OCI-LY7 (cell line): ENCODE measurements around the gene VWA5B2. TPM values are rescaled to one million over a fixed set of nuclear protein-coding genes. Genes with fewer than 3 reads are reported as not detected.

Source experiments
- BruUV-seq: library from RNA; stranded (reverse); fragments of 400-500 nt; replicated peaks from 2 replicates; lab custom pipeline; 2021; lab: Mats Ljungman, UMichigan
- CTCF ChIA-PET: fragments of 300-600 bp; sonication (Branson Sonifier 250); formaldehyde crosslinking; loops from one replicate; lab custom pipeline; 2022; ENCODE audit warnings: antibody characterized with exemption; ENCODE audit not compliant: unreplicated experiment; lab: Charles Lee
- POLR2A ChIA-PET: fragments of 300-600 bp; sonication (Branson Sonifier 250); formaldehyde crosslinking; loops from one replicate; lab custom pipeline; 2022; ENCODE audit warnings: antibody characterized with exemption; lab: Charles Lee
- DNase-seq: peaks from one replicate; pipeline ENCODE4 v3.0.0-alpha.2; 2015; ENCODE audit warnings: low spot score
- H2AFZ ChIP-seq: fragments of 200-600 bp; sonication (generic), shearing (Covaris generic); 2 replicates; pipeline ENCODE4 v1.6.1; 2014; ENCODE audit warnings: mild to moderate bottlenecking, antibody characterized with exemption, low read length, moderate library complexity
- H3K27ac ChIP-seq: fragments of 200-600 bp; sonication (generic); 2 replicates; pipeline ENCODE4 v1.5.1; 2014; ENCODE audit warnings: mixed run types, low read depth, mild to moderate bottlenecking, moderate library complexity, low read length, inconsistent platforms; ENCODE audit not compliant: poor library complexity, severe bottlenecking
- H3K36me3 ChIP-seq: fragments of 200-600 bp; sonication (generic); 2 replicates; pipeline ENCODE4 v1.6.1; 2014; ENCODE audit warnings: mild to moderate bottlenecking, antibody characterized with exemption, low read length, moderate library complexity, mixed read lengths; ENCODE audit not compliant: insufficient read depth
- H3K4me1 ChIP-seq: fragments of 200-600 bp; sonication (generic); 2 replicates; pipeline ENCODE4 v1.5.1; 2014; ENCODE audit warnings: mild to moderate bottlenecking, low read length; ENCODE audit not compliant: insufficient read depth, poor library complexity, severe bottlenecking
- H3K4me2 ChIP-seq: fragments of 200-600 bp; sonication (generic); 2 replicates; pipeline ENCODE4 v1.6.1; 2014; ENCODE audit warnings: mild to moderate bottlenecking, low read length
- H3K4me3 ChIP-seq: fragments of 200-600 bp; sonication (generic); 2 replicates; pipeline ENCODE4 v1.5.1; 2014; ENCODE audit warnings: mild to moderate bottlenecking, low read depth, low read length; ENCODE audit not compliant: poor library complexity, severe bottlenecking
- H3K79me2 ChIP-seq: fragments of 200-600 bp; sonication (generic); 2 replicates; pipeline ENCODE4 v1.6.1; 2016; ENCODE audit warnings: low read depth, mild to moderate bottlenecking, low read length, moderate library complexity, mixed read lengths; ENCODE audit not compliant: insufficient read depth
- H3K9me2 ChIP-seq: fragments of 200-600 bp; sonication (generic); 2 replicates; pipeline ENCODE4 v1.6.1; 2016; ENCODE audit warnings: mild to moderate bottlenecking, low read length, mixed read lengths; ENCODE audit not compliant: insufficient read depth
- H3K9me3 ChIP-seq: fragments of 200-600 bp; sonication (generic); 2 replicates; pipeline ENCODE4 v1.6.1; 2014; ENCODE audit warnings: mild to moderate bottlenecking, mixed run types, low read length, mixed read lengths
- H4K20me1 ChIP-seq: fragments of 200-600 bp; sonication (generic); 2 replicates; pipeline ENCODE4 v1.6.1; 2014; ENCODE audit warnings: mild to moderate bottlenecking, antibody characterized with exemption, low read length, moderate library complexity, mixed read lengths; ENCODE audit not compliant: insufficient read depth
- EZH2phosphoT487 ChIP-seq: fragments of 200-600 bp; sonication (generic); IDR thresholded peaks from 2 replicates; pipeline ENCODE4 v1.6.1; 2018; ENCODE audit warnings: low read depth, borderline replicate concordance, mild to moderate bottlenecking, mixed run types, antibody characterized with exemption, low read length, moderate library complexity, mixed read lengths
- intact Hi-C: fragments of 100-400 bp; cut with micrococcal nuclease; formaldehyde crosslinking; loops from one replicate; pipeline ENCODE4 v1.10.0; 2022; ENCODE audit not compliant: unreplicated experiment
- total RNA-seq, 2 experiments: library from RNA; depleted of rRNA in 1 of 2; stranded (reverse); fragments of >200 nt in 1 of 2; shearing (Covaris generic) in 1 of 2; gene quantifications; 2 replicates each; pipeline ENCODE4 v1.2.3, GENCODE V29; 2014 to 2022
- TF ChIP-seq, protein P1 (sequence below): fragments of 200-600 bp; sonication (generic); conservative IDR thresholded peaks from 2 replicates; pipeline ENCODE4 v1.5.1; 2014; ENCODE audit warnings: mild to moderate bottlenecking, antibody characterized with exemption, low read length, moderate library complexity, mixed read lengths

Gene VWA5B2
- total RNA-seq, 2 experiments from 2014 or later: not detected

DNA sequence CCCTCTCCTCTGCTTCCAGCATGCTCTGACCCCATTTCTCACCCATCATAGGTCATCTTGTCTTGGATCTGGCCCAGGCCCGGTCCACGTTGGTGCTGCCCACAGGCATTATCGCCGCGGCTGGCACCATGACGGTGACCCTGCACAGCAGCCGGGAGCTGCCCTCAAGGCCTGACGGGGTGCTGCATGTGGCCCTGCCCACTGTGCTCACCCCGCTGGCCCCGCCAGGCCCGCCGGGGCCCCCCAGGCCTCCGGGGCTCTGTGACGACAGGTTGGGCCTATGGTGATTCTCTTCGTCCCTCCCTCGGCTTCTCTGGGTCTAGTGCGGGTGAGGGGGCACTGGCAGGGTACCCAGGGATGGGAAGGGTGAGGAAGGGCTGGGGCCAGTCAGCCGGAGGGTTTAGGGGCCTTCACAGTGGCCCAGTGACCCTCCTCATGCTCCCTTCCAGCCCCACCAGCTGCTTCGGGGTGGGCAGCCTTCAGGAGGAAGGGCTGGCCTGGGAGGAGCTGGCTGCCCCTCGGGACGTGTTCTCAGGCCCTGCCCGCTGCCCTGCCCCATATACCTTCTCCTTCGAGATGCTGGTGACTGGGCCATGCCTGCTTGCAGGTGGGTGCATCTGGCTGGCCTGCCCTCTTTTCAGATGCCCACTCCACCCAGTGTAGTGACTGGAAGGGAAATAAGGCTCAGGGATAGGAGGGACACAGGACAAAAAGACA lies 3.9 kb downstream of the VWA5B2 start:
- DNase-seq: no peak
- Histone ChIP-seq H2AFZ (no peak overlapping the region), H3K4me3 (no peak overlapping the region), H3K9me2 (no peaks in the 10 kb centered on the region), H3K4me1 (peaks cover 14% of the 10 kb centered on the region), H3K36me3 (no peaks in the 10 kb centered on the region), H3K79me2 (no peaks in the 10 kb centered on the region), H3K9me3 (no peaks in the 10 kb centered on the region), H4K20me1 (no peaks in the 10 kb centered on the region), H3K4me2 (no peak overlapping the region), H3K27ac (no peak overlapping the region)
- POLR2A ChIA-PET: no interaction called here
- CTCF ChIA-PET: no interaction called here
- intact Hi-C loops: no loop called here
- TF ChIP-seq EZH2phosphoT487: no peak
- TF ChIP-seq, protein P1, sequence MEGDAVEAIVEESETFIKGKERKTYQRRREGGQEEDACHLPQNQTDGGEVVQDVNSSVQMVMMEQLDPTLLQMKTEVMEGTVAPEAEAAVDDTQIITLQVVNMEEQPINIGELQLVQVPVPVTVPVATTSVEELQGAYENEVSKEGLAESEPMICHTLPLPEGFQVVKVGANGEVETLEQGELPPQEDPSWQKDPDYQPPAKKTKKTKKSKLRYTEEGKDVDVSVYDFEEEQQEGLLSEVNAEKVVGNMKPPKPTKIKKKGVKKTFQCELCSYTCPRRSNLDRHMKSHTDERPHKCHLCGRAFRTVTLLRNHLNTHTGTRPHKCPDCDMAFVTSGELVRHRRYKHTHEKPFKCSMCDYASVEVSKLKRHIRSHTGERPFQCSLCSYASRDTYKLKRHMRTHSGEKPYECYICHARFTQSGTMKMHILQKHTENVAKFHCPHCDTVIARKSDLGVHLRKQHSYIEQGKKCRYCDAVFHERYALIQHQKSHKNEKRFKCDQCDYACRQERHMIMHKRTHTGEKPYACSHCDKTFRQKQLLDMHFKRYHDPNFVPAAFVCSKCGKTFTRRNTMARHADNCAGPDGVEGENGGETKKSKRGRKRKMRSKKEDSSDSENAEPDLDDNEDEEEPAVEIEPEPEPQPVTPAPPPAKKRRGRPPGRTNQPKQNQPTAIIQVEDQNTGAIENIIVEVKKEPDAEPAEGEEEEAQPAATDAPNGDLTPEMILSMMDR: no peak
- BruUV-seq: no TSS peak

DNA sequence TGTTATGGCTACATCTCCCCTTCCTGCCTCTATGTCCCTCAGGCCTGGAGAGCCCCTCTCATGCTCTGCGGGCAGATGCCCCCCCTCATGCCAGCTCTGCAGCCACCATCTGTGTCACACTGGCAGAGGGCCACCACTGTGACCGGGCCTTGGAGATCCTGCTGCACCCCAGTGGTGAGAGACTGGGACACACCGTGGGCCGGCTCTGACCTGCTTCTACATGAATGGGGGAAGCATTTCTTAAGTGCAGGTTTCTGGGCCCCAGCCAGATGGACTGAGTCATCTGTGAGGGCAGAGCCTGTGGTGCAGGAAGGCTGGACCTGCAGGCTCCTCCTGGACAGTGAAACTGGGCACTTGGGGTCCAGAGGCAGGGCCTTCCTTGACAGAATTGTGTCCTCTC lies 4.8 kb downstream of the VWA5B2 start:
- DNase-seq: peak; percentile 14
- Histone ChIP-seq H4K20me1 (no peaks in the 10 kb centered on the region), H2AFZ (no peak overlapping the region), H3K4me2 (no peak overlapping the region), H3K9me3 (no peaks in the 10 kb centered on the region), H3K79me2 (no peaks in the 10 kb centered on the region), H3K27ac (no peak overlapping the region), H3K36me3 (no peaks in the 10 kb centered on the region), H3K4me1 (peaks cover 14% of the 10 kb centered on the region), H3K4me3 (no peak overlapping the region), H3K9me2 (no peaks in the 10 kb centered on the region)
- TF ChIP-seq EZH2phosphoT487: no peak
- TF ChIP-seq, protein P1: 0 out of 2 replicates have a peak, but pooled peaks have one; percentile 30
- ChIA-PET CTCF (no interaction called here), POLR2A (no interaction called here)
- intact Hi-C loops: no loop called here
- no TSS peak for BruUV-seq

DNA sequence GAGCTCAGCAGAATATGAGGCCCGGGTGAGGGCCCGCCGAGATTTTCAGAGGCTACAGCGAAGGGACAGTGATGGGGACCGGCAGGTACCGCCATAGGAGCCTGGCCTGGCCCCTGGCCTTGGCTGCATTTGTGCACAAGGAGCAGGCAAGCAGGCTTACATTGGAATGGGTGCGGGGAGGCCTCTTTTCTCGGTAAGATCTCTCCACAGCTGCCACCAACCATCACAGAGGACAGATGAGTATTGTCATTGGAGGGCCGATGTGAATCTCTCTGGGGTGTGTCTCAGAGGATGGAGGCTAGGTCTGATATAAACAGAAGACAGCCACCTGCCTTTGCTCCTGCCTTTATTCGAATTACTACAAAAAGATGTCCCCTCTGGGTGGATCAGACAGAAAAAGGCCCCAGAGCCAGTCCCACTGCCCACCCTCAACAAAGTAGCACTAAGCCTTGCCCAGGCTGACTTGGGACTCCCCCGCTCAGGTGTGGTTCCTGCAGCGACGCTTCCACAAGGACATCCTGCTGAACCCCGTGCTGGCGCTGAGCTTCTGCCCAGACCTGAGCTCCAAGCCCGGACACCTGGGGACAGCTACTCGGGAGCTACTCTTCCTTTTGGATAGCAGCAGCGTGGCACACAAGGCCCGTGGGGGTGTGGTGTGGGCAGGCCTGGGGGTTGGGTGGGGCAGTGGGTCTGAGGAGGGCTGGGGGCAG lies 5.4 kb downstream of the VWA5B2 start:
- H3K4me2 ChIP-seq: no peak overlapping the region
- BruUV-seq: no TSS peak
- H3K4me1 ChIP-seq: peaks cover 8% of the 10 kb centered on the region
- H3K9me3 ChIP-seq: no peaks in the 10 kb centered on the region
- H2AFZ ChIP-seq: no peak overlapping the region
- intact Hi-C loops: no loop called here
- CTCF ChIA-PET: no interaction called here
- DNase-seq: no peak
- H3K9me2 ChIP-seq: no peaks in the 10 kb centered on the region
- no peak overlapping the region for H3K4me3 ChIP-seq
- POLR2A ChIA-PET: no interaction called here
- H3K36me3 ChIP-seq: no peaks in the 10 kb centered on the region
- no peaks in the 10 kb centered on the region for H3K79me2 ChIP-seq
- TF ChIP-seq, protein P1: no peak
- no peak for TF ChIP-seq EZH2phosphoT487
- H4K20me1 ChIP-seq: no peaks in the 10 kb centered on the region
- H3K27ac ChIP-seq: no peak overlapping the region
